Stimulated activated CD8-positive, alpha-beta memory T cell treated with anti-CD3 and anti-CD28 coated beads, Interleukin-4, amount 100 ng/mL, for 1 hour (primary cell): Measurements from ENCODE around the gene INPPL1.
A peak's percentile ranks its signal among the peaks of the same experiment; 100 is the strongest.

ENCODE experiments used
- DNase-seq, 2 donors: peaks; one replicate each; pipeline ENCODE4 v3.0.0-alpha.2; 2020; ENCODE audit warnings: low read depth in 2 of 2, low spot score in 1 of 2

INPPL1 gene

DNA sequence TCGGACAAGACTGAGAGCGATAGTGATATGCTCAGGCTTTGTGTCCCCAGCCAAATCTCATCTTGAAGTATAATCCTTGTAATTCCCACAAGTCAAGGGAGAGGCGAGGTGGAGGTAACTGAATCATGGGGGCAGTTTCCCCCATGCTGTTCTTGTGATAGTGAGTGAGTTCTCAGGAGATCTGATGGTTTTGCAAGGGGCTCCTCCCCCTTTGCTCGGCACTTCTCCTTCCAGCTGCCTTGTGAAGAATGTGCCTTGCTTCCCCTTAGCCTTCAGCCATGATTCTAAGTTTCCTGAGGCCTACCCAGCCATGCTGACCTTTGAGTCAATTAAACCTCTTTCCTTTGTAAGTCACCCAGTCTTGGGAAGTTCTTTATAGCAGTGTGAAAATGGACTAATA, 15.5 kb upstream of the INPPL1 start:
- no peak for DNase-seq

DNA sequence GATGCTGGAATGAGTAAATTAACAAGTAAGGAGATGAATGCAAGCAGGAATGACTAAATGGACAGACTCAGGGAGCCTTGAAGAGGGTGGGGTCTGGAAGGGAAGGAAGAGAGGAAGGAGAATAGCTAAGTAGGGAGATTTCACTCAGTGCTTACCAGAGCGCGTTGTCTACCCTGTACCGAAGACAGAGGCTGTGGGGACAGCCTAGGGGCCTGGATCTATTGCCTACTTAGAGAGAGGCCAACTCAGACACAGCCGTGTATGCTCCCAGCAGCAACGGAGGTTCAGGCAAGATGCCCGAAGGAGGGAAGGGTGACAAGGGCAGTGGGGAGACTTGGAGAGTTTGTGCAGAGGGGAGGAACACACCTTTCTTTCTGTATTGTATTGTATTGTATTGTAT, 7.9 kb upstream of the INPPL1 start, which contains the start of gene FOLR2:
FOLR2 (plus strand) TSS at position 157 of the 400 bp plus-strand sequence. CDS start 1,791 bp downstream, outside the sequence.
- no peak for DNase-seq

DNA sequence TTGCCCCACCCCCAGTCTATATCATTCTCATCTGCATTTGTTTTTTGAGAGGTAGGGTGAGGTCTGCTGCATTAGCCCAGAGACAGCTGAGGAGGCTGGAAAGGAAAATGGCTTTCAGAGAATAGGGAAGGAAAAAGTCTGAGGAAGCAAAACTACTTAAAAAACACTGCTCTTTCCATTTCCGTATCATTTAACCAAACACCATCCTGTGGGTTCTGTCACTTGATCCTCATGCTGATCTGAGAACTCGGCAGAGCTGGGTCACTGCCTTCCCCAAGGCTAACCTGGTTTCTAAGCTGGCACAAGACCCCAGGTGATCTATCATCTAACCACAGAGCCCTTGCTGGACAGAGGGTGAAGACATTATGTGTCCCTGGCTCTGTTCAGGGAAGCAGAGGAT, 6.7 kb upstream of the INPPL1 start:
- no peak for DNase-seq

DNA sequence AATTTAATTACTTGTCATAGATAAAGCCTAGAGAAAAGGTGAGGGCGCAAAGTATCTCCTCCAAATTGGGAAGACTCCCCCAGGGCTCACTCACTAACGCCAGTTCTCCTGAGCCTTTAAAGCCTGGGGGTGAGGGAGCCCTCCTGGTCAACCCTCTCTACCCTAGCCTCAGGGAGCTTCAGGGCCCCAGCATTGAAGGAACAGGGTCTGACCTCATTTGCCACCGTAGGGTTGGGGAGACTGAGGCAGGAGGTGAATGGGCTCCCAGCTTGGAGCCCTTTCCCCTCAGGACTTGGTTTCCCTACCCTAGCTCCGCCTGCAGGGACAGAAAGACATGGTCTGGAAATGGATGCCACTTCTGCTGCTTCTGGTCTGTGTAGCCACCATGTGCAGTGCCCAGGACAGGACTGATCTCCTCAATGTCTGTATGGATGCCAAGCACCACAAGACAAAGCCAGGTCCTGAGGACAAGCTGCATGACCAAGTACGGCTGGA, 6.3 kb upstream of the INPPL1 start:
- DNase-seq, result no peak

DNA sequence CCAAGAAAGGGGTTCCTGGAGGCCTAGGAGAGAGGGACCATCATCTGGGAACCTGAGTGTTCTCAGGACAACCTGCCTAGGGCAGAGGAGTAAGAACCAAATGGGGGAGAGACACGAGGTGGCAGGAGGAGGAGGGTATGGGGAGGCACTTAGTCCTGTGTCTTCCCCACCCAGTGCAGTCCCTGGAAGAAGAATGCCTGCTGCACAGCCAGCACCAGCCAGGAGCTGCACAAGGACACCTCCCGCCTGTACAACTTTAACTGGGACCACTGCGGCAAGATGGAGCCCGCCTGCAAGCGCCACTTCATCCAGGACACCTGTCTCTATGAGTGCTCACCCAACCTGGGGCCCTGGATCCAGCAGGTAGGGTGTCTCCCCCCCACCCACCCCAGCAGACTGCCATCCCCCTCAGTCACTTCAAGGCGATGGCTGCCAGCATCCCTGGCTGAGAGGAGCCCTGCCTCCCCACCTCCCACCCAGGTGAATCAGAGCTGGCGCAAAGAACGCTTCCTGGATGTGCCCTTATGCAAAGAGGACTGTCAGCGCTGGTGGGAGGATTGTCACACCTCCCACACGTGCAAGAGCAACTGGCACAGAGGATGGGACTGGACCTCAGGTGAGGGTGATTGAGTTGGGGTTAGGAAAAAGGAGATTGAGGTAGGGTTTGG, 3.7 kb upstream of the INPPL1 start:
- DNase-seq, result no peak

DNA sequence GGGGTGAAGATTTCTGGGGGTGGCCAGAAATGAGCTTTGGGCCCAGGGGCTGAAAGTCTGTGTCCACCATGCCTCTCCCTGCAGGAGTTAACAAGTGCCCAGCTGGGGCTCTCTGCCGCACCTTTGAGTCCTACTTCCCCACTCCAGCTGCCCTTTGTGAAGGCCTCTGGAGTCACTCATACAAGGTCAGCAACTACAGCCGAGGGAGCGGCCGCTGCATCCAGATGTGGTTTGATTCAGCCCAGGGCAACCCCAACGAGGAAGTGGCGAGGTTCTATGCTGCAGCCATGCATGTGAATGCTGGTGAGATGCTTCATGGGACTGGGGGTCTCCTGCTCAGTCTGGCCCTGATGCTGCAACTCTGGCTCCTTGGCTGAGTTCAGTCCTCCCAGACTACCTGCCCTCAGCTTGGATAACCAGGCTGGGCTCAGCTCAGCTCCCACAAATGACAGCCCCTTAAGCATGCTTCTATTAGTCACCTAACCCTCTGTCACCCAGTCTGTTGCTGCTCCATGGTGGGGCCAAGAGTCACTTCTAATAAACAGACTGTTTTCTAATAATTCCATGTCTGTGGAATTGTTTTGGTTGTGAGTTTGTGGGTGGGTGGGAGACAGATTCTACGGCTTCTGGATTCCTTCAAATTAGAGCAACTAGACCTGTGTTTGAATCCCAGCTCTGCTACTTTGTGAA, 3.0 kb upstream of the INPPL1 start:
- no peak for DNase-seq

DNA sequence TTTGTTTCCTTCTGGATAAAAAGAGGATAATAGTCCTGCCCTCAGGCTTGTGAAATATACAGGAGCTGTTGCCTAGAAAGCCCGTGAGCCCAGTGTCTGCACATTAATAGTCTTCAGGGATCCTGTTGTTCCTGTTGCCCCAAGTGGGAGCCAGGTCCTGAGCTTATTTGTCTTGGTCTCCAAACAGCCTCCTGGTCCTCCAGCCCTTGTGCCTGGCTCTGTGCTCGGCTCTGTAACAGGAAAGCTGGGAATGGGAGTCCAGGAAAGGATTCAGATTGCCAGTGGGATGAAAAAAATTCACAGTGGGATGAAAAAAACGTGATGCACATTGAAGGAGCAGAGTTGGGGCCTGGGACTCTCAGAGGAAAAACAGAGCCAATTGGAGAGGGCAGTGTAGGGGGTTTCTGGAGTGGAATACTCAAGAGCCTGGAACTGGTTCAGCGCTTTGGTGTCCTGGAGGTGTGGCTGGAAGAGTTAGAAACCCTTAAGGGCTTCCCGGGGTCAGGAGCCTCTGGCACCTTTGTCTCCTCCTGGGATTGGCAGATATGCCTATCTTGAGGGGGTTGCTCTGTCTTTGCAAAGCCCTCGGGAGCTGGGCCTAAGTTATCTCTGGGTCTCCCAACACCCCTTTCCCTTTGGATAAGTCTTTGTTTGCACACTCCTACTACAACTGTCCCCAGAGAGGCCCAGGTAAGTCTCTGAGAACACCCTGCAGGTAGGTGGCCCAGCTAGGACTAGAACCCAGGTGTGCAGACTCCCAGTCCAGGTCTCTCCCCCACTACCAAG, 2.3 kb upstream of the INPPL1 start:
- no peak for DNase-seq

DNA sequence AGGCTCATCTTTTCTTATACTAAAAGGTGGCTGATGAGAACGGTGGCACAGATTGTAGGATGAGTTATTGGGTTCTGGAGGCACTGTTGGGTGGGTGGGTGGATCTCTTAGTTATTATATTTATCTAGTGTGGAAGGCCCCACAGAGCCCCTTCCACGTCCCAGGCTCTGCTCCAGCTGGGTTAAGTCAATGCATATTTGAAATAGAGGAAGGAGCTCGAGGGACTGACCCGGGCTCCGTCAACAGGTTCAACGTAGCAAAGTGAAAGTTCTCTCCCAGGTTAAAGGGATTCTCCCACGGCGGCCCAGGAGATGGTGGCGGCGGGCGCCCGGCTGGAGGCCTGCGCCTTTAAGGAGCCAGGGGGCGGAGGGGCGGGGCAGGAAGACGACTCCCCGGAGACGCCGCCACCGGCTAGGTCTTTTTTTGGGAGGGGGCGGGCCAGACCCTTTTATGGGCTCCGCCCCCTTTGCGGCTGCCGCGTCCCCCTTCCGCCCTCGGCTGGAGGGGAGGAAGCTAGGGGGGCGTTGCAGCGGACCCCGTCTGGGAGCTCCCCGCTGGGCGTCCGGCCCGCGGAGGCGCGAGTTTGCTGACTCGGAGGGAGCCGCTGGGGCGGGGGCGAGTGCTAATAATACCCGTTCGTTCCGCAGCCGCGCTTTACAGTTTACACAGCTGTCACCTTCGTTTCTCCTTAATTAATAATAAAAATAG, 1.5 kb upstream of the INPPL1 start:
- DNase-seq, result peak; percentile 87 to 88

DNA sequence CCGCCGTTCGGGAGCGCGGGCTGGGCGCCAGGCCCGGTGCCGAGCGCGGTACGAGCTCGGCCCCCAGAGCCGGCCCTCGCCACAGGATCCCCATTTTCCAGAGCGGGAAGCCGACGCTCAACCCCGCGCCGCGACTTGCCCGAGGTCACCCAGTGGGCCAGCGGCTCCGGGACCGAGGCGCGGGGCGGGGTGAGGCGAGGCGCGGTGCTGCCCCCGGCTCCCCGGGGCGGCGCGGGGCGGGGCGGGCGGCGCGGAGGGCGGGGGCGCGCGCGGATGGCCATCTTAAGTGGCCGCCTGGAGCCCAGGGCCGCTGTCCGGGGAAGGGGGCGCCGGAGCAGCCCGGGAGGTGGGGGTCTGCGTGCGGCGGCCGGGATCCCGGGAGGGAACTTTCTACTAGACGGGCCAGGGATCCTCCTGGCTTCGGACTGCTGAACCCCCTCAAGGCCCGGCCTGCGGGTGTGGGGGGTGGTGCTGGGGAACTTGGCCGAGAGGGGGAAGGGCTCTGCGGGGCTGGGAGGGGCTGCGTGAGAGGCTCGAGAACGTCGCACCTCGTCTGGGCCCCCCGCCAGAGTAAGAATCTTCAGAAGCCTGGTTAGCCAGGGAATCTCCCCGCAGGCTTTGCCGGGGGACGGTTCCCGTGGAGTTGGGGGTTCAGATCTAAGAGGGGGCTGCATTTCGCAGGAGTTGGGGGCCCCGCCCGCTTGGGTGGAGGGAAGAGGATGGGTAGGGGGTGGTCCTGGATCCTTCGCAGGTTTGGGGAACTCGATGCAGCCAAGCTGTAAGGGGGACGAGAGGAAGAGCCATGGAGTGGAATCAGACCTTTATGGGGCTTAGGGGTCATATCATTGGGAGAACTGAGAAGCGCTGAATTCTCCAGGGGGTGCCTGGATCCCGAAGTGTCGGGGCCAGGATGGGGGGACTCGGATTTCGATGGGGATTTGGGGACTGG, 678 bp upstream of the INPPL1 start:
- DNase-seq, result no peak

DNA sequence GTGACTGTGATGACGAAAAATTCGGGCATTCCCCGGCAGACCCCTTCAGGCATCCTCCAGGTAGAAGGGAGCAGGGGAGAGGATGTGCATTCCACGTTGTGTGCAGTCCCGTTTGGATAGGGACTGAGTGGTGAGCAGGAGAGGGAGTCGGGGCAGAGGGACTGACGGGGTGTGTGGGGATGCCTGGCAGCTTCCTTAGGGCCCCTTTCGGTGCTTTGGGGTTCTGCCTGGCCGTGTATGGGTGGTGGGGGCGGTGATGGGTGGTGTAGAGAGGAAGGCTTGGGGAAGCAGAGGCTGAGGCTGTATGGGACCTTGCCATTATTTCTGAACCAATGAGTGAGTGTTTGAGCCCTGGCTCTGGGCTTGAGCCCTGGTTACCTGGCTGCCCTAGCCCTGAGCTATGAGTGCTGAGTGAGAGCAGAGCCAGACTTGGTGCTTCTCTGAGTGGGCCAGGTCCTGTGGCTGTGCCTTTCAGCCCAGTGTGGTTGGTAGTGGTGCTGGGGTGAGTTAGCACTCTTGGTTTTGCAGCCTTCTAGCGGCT, 914 bp downstream of the INPPL1 start:
- no peak for DNase-seq

DNA sequence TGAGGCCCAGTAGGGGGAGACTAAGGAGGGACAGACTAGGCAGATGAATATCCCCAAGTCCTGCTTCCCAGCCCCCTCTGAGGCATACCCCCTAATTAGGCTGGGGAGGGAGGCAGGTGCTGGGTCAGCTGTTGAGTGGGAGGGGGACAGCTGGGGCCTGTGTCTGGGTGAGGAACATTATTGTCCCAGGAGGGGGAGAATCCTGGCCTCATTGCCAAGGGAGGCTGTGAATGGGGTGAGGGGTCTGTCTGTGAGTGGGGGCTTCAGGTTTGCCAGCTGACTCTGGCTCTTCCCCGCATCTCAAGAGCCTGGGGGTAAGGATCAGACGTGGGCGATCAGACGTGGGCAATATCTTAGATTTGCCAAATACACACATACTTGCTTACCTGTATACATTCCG, 2.1 kb downstream of the INPPL1 start:
- no peak for DNase-seq

DNA sequence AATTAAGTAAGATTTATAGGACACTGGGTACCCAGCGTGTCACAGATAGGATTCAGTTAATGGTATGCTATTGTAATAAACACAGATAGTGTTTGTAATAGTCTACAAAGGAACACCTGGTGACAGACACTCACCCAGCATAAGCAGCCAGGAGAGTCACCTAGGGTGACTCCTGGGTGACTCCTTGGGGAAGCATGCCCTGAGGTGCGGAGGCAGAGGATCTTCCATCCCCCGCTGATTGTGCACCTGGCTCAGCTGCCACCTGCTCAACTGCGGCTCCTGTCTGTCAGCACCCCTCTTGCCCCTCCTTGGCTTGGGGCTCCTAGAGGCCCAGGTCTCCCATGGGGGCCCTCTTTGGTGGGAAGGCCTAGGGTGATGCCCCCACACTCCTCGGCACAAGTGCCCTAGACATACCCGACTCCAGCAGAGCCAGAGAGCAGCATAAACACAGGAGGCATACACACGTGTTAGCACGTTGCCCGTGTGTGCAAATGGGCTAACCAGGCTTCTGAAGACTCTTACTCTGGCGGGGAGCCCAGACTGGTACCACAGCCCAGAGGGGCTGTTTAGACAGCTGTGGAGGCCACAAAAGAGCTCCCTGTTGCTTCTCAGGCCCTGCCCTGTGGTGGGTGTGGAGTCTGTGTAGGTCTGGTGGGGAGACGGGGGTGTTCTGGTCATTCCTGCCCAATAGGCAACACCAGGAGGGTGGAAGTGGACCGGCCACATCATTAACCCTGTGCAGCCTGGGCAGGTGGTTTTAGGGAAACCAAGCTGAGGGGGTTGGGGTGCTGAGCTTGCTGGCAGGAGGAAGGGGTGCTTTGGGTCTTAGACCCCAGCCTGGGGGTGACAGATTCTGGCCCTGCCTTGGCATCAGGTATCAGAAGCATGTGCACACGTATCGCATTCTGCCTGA, 3.0 kb downstream of the INPPL1 start:
- no peak for DNase-seq

DNA sequence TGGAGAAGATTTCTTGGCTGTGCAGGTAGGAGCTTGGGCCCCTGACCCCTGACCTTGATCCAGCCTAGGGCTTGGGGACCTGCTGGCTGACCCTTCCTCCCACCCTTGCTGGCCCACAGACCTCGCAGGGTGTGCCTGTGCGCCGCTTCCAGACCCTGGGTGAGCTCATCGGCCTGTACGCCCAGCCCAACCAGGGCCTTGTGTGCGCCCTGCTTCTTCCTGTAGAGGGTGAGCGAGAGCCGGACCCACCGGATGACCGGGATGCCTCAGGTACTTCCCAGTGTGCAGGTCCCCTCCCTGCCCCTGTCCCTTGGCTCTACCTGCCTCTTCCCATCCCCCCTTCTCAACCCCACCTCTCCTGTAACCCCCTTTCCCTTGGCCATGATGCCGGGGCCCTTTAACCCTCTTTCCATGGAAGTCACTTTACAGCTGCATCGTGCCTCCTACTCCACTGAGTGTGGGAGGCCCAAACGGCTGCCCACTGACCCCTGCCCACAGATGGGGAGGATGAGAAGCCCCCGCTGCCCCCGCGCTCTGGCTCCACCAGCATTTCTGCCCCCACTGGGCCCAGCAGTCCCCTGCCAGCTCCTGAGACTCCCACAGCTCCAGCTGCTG, 3.8 kb downstream of the INPPL1 start:
- DNase-seq, result no peak

DNA sequence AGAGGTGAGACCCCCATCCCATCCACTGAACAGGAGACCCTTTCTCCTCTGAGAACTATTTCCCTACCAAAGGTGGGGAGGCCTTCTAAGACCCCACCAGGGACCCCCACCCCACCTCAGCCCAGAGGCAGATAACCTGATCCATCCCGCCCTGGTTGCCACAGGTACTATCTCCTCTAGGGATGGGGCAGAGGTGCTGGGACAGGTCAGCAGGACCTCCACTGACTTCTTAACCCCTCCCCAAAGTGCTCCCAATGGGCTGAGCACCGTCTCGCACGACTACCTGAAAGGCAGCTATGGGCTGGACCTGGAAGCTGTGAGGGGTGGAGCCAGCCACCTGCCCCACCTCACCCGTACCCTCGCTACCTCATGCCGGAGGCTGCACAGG, 4.3 kb downstream of the INPPL1 start:
- DNase-seq, result no peak

DNA sequence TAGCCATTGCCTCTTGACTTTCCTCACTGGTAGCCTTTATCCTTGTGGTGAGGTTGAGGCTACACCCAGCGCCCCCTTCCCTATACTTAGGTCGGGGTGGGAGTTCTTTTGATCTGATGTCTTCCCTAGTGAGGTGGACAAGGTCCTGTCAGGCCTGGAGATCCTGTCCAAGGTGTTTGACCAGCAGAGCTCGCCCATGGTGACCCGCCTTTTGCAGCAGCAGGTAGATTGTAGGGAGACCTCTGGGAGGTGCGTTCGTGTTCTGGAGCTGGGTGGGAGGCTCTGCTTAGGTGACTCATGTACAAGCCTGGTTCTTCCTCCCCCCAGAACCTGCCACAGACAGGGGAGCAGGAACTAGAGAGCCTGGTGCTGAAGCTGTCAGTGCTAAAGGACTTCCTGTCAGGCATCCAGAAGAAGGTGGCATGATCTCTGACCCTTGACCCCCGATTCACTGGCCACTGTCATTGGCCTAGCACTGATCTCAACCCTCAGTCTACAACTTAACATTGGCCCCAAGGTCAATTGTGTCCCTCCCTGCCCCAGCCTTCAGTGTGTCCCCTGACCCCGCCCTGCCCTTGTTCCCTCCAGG, 4.9 kb downstream of the INPPL1 start:
- no peak for DNase-seq

DNA sequence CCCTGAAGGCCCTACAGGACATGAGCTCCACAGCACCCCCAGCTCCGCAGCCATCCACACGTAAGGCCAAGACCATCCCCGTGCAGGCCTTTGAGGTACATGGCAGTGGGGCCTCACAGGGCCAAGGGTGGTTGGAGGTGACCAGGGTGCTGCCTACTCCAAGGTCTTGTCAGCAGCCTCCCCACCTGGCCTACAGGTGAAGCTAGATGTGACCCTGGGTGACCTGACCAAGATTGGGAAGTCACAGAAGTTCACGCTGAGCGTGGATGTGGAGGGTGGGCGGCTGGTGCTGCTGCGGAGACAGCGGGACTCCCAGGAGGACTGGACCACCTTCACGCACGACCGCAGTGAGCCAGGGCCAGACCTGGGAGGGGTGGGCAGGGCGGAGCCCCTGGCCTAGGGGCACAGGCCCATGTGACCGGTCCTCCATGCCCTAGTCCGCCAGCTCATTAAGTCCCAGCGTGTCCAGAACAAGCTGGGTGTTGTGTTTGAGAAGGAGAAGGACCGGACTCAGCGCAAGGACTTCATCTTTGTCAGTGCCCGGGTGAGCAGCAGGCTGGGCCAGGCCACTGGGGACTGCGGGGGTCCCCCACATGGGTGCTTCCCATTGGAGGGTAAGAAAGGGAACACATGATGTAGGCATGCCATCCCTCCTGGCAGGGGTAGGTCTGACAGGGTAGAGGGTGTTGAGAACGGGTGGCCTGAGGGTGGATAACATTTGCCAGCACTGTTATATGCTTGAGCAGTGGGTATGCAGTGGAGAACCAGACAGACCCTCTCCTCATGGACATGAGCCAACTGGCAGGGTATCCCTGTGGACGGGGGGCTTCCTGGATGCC, 5.6 kb downstream of the INPPL1 start:
- no peak for DNase-seq

DNA sequence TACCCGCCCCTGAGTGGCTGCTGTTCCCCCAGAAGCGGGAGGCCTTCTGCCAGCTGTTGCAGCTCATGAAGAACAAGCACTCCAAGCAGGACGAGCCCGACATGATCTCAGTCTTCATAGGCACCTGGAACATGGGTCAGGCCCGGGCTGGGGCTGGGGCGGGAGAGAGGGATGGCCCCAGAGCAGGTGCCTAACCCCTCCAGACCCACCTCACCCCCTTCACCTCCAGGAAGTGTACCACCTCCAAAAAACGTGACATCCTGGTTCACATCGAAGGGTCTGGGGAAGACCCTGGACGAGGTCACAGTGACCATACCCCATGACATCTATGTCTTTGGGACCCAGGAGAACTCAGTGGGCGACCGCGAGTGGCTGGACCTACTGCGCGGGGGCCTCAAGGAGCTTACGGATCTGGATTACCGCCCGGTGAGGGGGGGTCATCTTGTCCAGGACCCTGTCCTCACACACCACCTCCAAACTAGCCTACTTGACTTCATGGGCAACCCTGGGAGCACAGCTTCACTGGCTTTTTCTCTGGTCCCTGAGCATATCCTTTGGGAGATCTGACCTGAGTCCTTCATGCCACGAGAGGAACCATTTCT, 6.3 kb downstream of the INPPL1 start:
- DNase-seq, result no peak
